HepG2 (cell line): ENCODE measurements around the gene RNASE9. TPM values are rescaled to one million over a fixed set of nuclear protein-coding genes. Genes with fewer than 3 reads are reported as not detected.

Experiments used
- ATAC-seq: fragments of 200-7000 bp; cut with Tn5 transposase; 3 replicates; pipeline ENCODE4 v1.9.1; 2020; ENCODE audit warnings: mild to moderate bottlenecking, moderate library complexity
- BruUV-seq: library from RNA; stranded (reverse); fragments of 400-500 nt; replicated peaks from 2 replicates; lab custom pipeline; 2021; lab: Mats Ljungman, UMichigan
- CTCF ChIA-PET: fragments of 300-600 bp; formaldehyde crosslinking; extraction: SDS; loops from one replicate; lab custom pipeline; 2021; ENCODE audit warnings: low total read pairs, inconsistent platforms, low intra/inter-chr PET ratio; lab: Yijun Ruan, JAX
- POLR2A ChIA-PET: fragments of 350-600 bp; sonication (Branson Sonifier 250); formaldehyde crosslinking; loops from one replicate; lab custom pipeline; 2020; ENCODE audit warnings: antibody characterized with exemption, inconsistent platforms; lab: Yijun Ruan, JAX
- DNase-seq: peaks from one replicate; pipeline ENCODE4 v3.0.0-alpha.2; 2015; ENCODE audit warnings: low spot score
- FAIRE-seq: peaks from 3 replicates; lab custom pipeline; 2011; peaks lifted over from hg19 to GRCh38; lab: Jason Lieb, UNC
- H2AFZ ChIP-seq: one replicate; pipeline ENCODE4 v1.6.1; 2011; ENCODE audit warnings: low read length, inconsistent platforms
- H3K27ac ChIP-seq: fragments of 300-600 bp; 3 replicates; pipeline ENCODE4 v1.8.0; 2011; ENCODE audit warnings: mixed run types, mild to moderate bottlenecking, mixed read lengths, low read length, inconsistent platforms; ENCODE audit not compliant: insufficient read depth; ENCODE audit errors: extremely low read length
- H3K27me3 ChIP-seq, 2 experiments: fragments of 200-600 bp in 1 of 2; 2 replicates in 1 of 2; 3 replicates in 1 of 2; pipeline versions ENCODE4 v1.6.0 to v1.8.0; 2011; ENCODE audit warnings: low read length in 2 of 2, mild to moderate bottlenecking in 2 of 2, moderate library complexity in 2 of 2, inconsistent platforms in 1 of 2; ENCODE audit not compliant: insufficient read depth in 2 of 2, control insufficient read depth in 1 of 2
- H3K36me3 ChIP-seq, 2 experiments: fragments of 200-600 bp in 1 of 2; replicated peaks in 1 of 2; 2 replicates in 1 of 2; 3 replicates in 1 of 2; pipeline versions ENCODE4 v1.5.1 to v1.8.0; 2011; ENCODE audit warnings: low read length in 2 of 2, inconsistent platforms in 1 of 2; ENCODE audit not compliant: insufficient read depth in 2 of 2, control insufficient read depth in 1 of 2
- H3K4me1 ChIP-seq: 2 replicates; pipeline ENCODE4 v1.5.1; 2012; ENCODE audit warnings: low read length, inconsistent platforms; ENCODE audit not compliant: insufficient read depth
- H3K4me2 ChIP-seq: 2 replicates; pipeline ENCODE4 v1.6.0; 2011; ENCODE audit warnings: low read depth, low read length, inconsistent platforms
- H3K4me3 ChIP-seq, 3 experiments: fragments of 200-600 bp in 1 of 3; sonication (generic), shearing (Covaris generic) in 1 of 3; replicated peaks in 1 of 3; 2 replicates each; pipeline ENCODE4 v1.5.1; 2011 to 2016; ENCODE audit warnings: low read length in 3 of 3, inconsistent platforms in 2 of 3, low read depth in 2 of 3, mild to moderate bottlenecking in 2 of 3, control low read depth in 1 of 3, mixed read lengths in 1 of 3; ENCODE audit not compliant: insufficient read depth in 1 of 3
- H3K79me2 ChIP-seq: one replicate; pipeline ENCODE4 v1.6.1; 2011; ENCODE audit warnings: low read length, inconsistent platforms; ENCODE audit not compliant: insufficient read depth
- H3K9ac ChIP-seq: 2 replicates; pipeline ENCODE4 v1.6.0; 2011; ENCODE audit warnings: mild to moderate bottlenecking, low read depth, low read length, inconsistent platforms; ENCODE audit not compliant: insufficient read depth
- H3K9me3 ChIP-seq: 2 replicates; pipeline ENCODE4 v1.5.1; 2012; ENCODE audit warnings: mild to moderate bottlenecking, low read length
- H4K20me1 ChIP-seq: 2 replicates; pipeline ENCODE4 v1.6.0; 2011; ENCODE audit warnings: inconsistent platforms, mild to moderate bottlenecking, low read length, moderate library complexity; ENCODE audit not compliant: insufficient read depth
- FOXC1 ChIP-seq: sonication (generic); formaldehyde crosslinking; IDR thresholded peaks from 2 replicates; pipeline ENCODE4 v1.8.0; 2022; ENCODE audit warnings: mild to moderate bottlenecking, missing genetic modification reagents, borderline replicate concordance
- GLI4 ChIP-seq: sonication (generic); formaldehyde crosslinking; IDR thresholded peaks from 2 replicates; pipeline ENCODE4 v1.5.1; 2020; ENCODE audit warnings: missing genetic modification reagents, mild to moderate bottlenecking, moderate library complexity, borderline replicate concordance
- HNF4A ChIP-seq: sonication (generic); formaldehyde crosslinking; IDR thresholded peaks from 2 replicates; pipeline ENCODE4 v1.4.0; 2020; ENCODE audit warnings: missing genetic modification reagents
- IRX3 ChIP-seq: sonication (generic); formaldehyde crosslinking; IDR thresholded peaks from 2 replicates; pipeline ENCODE4 v1.8.1; 2023; ENCODE audit warnings: mild to moderate bottlenecking, low read depth, missing genetic modification reagents, borderline replicate concordance
- KDM6A ChIP-seq: IDR thresholded peaks from 2 replicates; pipeline ENCODE4 v1.6.1; 2016; ENCODE audit warnings: low read depth
- PAF1 ChIP-seq: IDR thresholded peaks from 2 replicates; pipeline ENCODE4 v1.6.1; 2016; ENCODE audit warnings: missing genetic modification reagents, missing compliant biosample characterization
- RXRA ChIP-seq: sonication (generic); formaldehyde crosslinking; IDR thresholded peaks from 2 replicates; pipeline ENCODE4 v1.5.1; 2020; ENCODE audit warnings: missing genetic modification reagents
- TSC22D2 ChIP-seq: sonication (generic); formaldehyde crosslinking; IDR thresholded peaks from 2 replicates; pipeline ENCODE4 v1.5.1; 2020; ENCODE audit warnings: missing genetic modification reagents, mild to moderate bottlenecking, borderline replicate concordance
- ZMAT5 ChIP-seq: sonication (generic); formaldehyde crosslinking; IDR thresholded peaks from 2 replicates; pipeline ENCODE4 v1.5.0; 2020; ENCODE audit warnings: mild to moderate bottlenecking, low read depth, missing genetic modification reagents, borderline replicate concordance
- ZNF577 ChIP-seq: sonication (generic); formaldehyde crosslinking; IDR thresholded peaks from 2 replicates; pipeline ENCODE4 v1.4.0; 2020; ENCODE audit warnings: mild to moderate bottlenecking, low read depth, missing genetic modification reagents, borderline replicate concordance
- ZNF580 ChIP-seq: IDR thresholded peaks from 2 replicates; pipeline ENCODE4 v1.6.1; 2016; ENCODE audit warnings: low read depth, borderline replicate concordance
- ZNF687 ChIP-seq: sonication (generic); formaldehyde crosslinking; IDR thresholded peaks from 2 replicates; pipeline ENCODE4 v1.5.1; 2020; ENCODE audit warnings: mild to moderate bottlenecking, missing genetic modification reagents, moderate library complexity
- ZNF772 ChIP-seq: sonication (generic); formaldehyde crosslinking; IDR thresholded peaks from 2 replicates; pipeline ENCODE4 v1.5.0; 2020; ENCODE audit warnings: mild to moderate bottlenecking, missing genetic modification reagents
- WGBS: methylation state at CpG from one replicate; pipeline ENCODE4 v1.1.6; 2017; ENCODE audit warnings: low lambda C conversion rate; 5-methylcytosine and 5-hydroxymethylcytosine counted together
- in situ Hi-C: cut with HindIII; loops from 2 replicates; pipeline ENCODE4 v1.10.0; 2017; ENCODE audit warnings: low pct_unique_long_range_greater_than_20kb; ENCODE audit not compliant: extremely low pct_ligation_motif_present
- intact Hi-C: fragments of 100-400 bp; cut with micrococcal nuclease; formaldehyde crosslinking; loops from one replicate; pipeline ENCODE4 v1.10.0; 2022; ENCODE audit not compliant: unreplicated experiment
- polyA plus RNA-seq, 8 experiments: library from polyadenylated mRNA; depleted of rRNA in 3 of 8; stranded (reverse) in 7 of 8; unstranded in 1 of 8; fragments of >200 nt; fragmentation: Illumina TruSeq in 4 of 8; extraction: Trizol in 4 of 8; gene quantifications; 2 replicates each; pipeline versions ENCODE4 v1.2.1 to v1.2.3, GENCODE V29; 2011 to 2016; ENCODE audit warnings: low read depth in 4 of 8, missing spikeins in 1 of 8, mixed read lengths in 1 of 8; ENCODE audit not compliant: insufficient read depth in 1 of 8
- total RNA-seq, 5 experiments: library from RNA; depleted of rRNA; stranded (reverse); fragments of >200 nt; fragmentation: Illumina TruSeq; extraction: Trizol; gene quantifications; 2 replicates each; pipeline ENCODE4 v1.2.3, GENCODE V29; 2016; ENCODE audit warnings: low read depth in 1 of 5

The RNASE9 gene
- total and polyA plus RNA-seq, 2 of the 13 experiments (the other 11 are each of a cell fraction or from before 2014, with no cell fraction given): not detected

DNA sequence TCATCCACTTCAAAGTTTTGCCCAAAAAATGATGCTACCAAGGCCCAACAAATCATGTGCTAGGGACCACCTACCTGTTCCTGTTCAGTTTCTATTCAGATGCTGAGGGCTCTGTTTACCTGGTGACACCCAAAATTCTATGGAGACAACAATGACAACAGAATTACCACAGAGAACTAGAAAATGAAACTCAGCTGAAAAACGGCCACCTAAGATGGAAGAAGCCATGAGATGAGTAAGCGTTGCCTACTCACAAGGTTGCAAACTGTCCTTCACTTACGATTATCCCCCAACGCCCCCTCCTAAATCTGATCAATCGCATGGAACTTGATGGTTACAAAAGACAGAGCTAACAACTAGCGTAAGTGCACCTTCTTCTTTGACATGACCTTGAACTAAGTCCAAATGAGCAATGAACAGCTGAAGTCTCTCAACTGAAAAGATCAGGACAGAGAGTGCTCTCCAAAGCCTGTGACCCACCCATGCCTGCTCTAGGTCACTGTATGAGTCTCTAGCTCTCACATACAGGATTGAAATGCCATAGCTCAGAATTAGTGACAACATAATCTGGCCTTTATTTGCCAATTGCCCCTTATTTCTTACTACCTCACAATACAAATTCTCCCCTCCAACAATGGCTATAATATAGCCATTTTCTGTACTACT is 26.8 kb upstream of the RNASE9 start, which contains the start of gene RNASE11:
TSS of gene RNASE11 (minus strand) at position 513 of the 666 bp plus-strand sequence.
- ChIA-PET CTCF (no interaction called here), POLR2A (no interaction called here)
- Histone ChIP-seq H2AFZ (no peak within 1 kb of the TSS), H3K4me3 (no peak within 1 kb of the TSS), H3K36me3 (no peaks in the 10 kb centered on the region), H3K4me2 (no peak within 1 kb of the TSS), H3K9me3 (no peaks in the 10 kb centered on the region), H3K27ac (no peak within 1 kb of the TSS), H3K9ac (no peak within 1 kb of the TSS), H3K27me3 (peaks cover 2 to 17% of the 10 kb centered on the region in 2 experiments; a peak in 3 of 5 replicates), H3K79me2 (no peaks in the 10 kb centered on the region), H3K4me1 (no peaks in the 10 kb centered on the region), H4K20me1 (no peaks in the 10 kb centered on the region)
- intact Hi-C loops: no loop called here
- FAIRE-seq: no peak
- ATAC-seq: 0 out of 3 replicates have a peak, but pooled peaks have one; percentile 25
- 20% methylated on average over 6 of the region's 6 CpGs for WGBS
- DNase-seq: no peak
- TF ChIP-seq RXRA (CRISPR knock-in tag): no peak
- TF ChIP-seq HNF4A (CRISPR knock-in tag): 0 out of 2 replicates have a peak, but pooled peaks have one; percentile 17
- in situ Hi-C loops: no loop called here
- no TSS peak for BruUV-seq

- Histone ChIP-seq H3K4me2 (no peak overlapping the region), H3K27ac (no peak overlapping the region), H3K9me3 (no peaks in the 10 kb centered on the region), H2AFZ (no peak overlapping the region), H3K9ac (no peak overlapping the region), H3K36me3 (no peaks in the 10 kb centered on the region), H4K20me1 (no peaks in the 10 kb centered on the region), H3K27me3 (peaks cover 0 to 2% of the 10 kb centered on the region in 2 experiments; a peak in 2 of 5 replicates), H3K4me1 (no peaks in the 10 kb centered on the region), H3K4me3 (no peak overlapping the region), H3K79me2 (no peaks in the 10 kb centered on the region)
- POLR2A ChIA-PET: no interaction called here
- WGBS: 36% methylated on average over 5 of the region's 5 CpGs
- CTCF ChIA-PET: no interaction called here
- FAIRE-seq (no peak), DNase-seq (no peak), ATAC-seq (no peak)
- intact Hi-C loops (no loop called here), in situ Hi-C loops (no loop called here)
- BruUV-seq: no TSS peak
- no peak for TF ChIP-seq KDM6A (CRISPR knock-in tag)
- TF ChIP-seq ZNF772 (CRISPR knock-in tag): no peak
- no peak for TF ChIP-seq ZMAT5 (CRISPR knock-in tag)
- no peak for TF ChIP-seq ZNF580 (CRISPR knock-in tag)
- no peak for TF ChIP-seq GLI4 (CRISPR knock-in tag)
- TF ChIP-seq PAF1 (CRISPR knock-in tag): no peak
- TF ChIP-seq TSC22D2 (CRISPR knock-in tag): no peak
- TF ChIP-seq FOXC1 (CRISPR knock-in tag): no peak
- TF ChIP-seq IRX3: no peak
- no peak for TF ChIP-seq ZNF687 (CRISPR knock-in tag)
- no peak for TF ChIP-seq ZNF577 (CRISPR knock-in tag)
Observed at GRCh38 chr14:20583908-20584307, 23.1 kb upstream of the RNASE9 start.
